ENCODE measurements around the gene ARHGAP22. TPM values are rescaled to one million over a fixed set of nuclear protein-coding genes. Genes with fewer than 3 reads are reported as not detected.
A peak's percentile ranks its signal among the peaks of the same experiment; 100 is the strongest.

Gene ARHGAP22
- polyA plus RNA-seq, 1 donor: 0.93 TPM

DNA sequence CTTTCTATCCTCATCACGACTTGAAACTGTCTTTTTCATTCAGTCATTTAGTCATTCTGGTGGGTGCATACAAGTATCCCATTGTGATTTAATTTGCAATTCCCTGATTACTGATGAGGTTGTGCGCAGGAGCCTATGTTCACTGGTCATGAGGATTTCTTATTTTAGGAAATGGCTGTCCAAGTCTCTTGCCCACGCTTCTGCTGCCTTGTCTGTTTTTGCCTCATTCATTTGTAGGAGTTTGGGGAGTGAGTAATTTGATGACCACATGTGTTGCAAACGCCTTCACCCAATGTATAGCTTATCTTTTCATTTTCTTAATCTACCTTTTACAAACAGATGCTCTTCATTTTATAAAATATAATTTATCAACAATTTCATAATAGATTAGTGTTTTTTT lies 127.3 kb downstream of the ARHGAP22 start:
- no peak for DNase-seq

DNA sequence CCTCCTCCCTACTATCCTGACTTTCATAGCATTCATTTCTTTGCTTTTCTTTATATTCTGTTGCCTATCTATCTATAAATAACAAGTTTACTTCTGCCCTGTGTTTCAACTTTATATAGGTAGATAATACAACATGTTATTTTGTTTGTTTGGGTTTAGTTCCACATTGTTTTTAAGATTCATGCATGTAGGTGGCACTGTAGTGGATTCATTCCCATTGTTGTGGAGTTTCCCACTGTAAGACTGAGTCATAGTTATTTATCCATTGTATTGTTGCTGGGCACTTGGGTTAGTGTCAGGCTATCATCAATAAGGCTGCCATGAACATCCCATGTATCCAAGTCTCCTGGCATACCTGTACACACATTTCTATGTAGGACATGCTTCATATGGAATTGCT lies 127.7 kb downstream of the ARHGAP22 start:
- DNase-seq: no peak

DNA sequence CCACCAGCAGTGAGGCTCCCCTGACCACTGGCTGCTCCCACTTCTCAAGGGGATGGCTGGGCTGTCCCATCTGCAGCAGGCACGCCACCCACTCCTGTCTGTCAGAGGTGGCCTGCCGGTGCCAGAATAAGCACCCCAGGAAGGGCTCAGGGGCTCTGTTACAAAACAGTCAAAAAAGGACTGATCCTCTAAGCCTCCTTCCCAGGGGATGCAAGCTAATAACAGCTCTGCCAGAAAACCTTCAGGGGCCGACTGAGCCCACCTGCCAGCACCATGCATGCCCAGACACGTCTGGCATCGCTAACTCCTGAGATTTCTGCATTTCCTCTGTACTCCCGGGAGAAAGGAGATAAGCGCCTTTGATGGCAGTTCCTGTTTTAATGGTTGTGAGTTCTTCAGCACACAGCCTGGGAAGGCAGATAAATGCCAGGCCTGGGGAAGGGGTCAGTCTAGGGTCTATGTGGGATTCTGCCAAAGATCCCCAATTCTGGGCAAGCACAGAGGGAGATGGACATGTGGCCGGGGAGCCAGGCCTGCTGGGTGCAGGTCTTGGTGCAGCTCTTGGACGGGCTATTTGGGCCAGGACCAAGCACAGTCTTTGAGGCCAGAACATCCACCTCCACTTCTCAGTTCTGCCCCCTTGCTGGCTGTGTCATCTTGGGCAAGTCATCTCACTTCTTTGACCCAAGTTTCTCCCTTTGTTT lies 128.4 kb downstream of the ARHGAP22 start:
- DNase-seq: no peak

DNA sequence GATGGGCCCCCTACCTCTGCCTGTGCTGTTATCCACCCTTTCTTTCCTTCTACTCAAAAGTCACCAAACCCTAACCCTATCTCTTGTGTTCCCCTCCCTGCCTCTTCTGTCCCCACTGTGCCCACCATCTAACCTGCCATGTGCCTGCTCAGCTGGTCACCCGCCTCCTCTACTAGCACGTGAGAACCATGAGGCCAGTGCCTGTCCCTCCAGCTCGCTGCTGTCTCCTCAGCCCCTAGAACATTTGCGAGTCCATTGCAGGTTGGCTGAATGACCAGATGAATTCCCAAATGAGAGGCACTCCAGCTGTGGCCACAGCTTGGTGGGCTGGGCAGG lies 129.0 kb downstream of the ARHGAP22 start:
- DNase-seq: no peak

DNA sequence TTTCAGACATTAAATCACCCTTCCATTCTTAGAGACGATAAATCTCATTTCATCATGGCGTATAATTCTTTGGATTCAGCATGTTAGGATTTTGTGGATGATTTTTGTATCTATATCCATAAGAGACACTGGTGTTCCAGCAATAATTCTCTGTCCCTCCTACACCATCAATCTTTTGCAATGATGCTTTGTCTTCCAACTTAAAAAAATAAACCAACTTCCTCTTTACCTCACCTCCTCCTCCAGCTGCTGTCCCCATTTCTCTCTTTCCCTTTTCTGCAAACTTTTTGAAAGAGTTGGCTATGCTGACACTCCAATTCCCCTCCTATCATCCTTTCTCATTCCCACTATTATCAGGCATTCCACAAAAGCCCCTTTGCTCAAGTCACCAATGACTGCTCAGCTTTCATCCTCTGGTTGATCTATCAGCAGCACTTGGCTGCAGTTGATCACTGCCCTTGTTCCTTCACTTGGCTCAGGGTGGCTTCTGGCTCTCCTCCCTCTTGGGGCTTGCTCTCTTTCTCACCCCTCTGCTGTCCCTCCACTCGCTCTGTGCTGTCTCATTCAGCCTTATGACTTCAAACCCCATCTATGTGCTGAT lies 130.0 kb downstream of the ARHGAP22 start:
- DNase-seq: no peak

DNA sequence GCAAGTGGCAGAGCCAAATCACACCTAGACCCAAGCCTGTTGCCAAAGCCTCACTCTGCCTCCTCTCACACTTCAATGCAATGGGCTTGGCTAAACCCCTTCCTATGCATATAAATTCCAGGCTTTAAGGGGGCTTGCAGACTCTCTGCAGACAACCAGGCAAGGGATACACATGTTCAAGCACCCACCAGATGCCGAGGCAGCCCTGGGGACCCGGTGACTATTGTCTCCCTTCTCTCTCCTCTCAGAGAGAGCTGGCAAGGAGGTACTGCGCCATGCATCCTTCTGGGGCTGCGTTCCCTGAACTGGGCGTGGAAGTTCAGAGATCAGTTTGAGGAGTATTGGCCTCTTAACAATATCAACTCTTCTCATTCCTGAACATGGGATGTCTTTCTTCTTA lies 131.2 kb downstream of the ARHGAP22 start:
- DNase-seq: no peak

DNA sequence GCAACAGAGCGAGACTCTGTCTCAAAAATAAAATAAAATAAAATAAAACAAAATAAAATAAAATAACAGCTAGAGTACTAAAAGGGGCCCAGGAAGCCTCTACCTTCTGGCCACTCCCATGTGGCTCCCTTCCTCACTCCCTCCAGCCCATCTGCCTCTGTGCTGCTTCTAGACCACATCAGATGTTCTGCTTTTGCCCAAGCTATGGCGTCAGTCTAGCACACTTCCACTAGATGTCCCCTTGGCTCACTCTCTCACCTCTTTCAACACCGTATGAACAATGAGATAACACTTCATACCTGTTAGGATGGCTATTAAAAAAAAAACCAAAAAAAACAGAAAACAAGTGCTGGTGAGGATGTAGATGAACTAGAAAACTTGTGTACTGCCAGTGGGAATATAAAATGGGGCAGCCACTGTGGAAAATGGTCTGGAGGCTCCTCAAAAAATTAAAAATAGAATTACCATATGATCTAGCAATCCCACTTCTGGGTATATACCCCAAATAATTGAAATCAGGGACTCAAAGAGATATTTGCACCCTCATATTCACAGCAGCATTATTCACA lies 132.3 kb downstream of the ARHGAP22 start:
- DNase-seq: no peak

DNA sequence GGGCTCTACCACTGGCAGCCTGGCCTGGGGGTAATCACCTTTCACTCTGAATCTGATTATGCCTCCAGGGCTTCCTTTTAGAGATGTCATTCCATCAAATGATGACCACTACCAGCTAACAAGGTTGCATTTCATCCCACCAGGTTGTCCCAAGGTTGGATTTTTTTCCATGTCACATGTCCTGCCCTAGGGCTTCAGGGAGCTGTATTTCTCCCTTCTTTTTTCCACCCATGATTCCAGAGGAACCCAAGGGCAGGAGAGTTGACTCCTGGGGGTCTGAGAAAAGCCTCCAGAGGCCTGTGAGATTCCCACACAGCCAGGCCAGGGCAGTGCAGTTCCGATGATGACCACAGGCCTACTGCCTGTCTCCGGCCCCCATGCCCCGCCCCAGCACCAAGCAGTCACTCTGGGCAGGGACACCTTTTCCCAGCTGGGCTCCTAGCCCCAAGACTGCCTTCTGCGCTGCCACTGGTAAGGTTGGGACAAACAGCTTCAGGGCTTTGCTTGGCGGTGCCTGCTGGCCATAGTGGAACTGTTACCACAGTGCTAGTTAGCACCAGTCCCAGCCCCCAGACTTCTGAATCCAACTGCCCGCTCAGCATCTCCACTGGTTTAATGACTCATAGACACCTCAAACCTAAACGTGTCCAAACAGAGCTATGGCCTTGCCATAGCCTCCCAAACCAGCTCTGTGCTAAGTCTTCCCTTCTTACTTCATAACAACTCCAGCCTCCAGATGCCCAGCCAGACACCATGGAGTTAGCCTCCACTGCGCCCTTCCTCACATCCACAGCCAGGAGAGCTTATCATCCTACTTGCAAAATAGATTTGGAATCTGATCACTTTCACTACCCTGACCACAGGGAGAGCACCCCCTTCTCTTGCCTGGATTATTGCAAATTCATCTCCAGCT lies 133.7 kb downstream of the ARHGAP22 start:
- no peak for DNase-seq

DNA sequence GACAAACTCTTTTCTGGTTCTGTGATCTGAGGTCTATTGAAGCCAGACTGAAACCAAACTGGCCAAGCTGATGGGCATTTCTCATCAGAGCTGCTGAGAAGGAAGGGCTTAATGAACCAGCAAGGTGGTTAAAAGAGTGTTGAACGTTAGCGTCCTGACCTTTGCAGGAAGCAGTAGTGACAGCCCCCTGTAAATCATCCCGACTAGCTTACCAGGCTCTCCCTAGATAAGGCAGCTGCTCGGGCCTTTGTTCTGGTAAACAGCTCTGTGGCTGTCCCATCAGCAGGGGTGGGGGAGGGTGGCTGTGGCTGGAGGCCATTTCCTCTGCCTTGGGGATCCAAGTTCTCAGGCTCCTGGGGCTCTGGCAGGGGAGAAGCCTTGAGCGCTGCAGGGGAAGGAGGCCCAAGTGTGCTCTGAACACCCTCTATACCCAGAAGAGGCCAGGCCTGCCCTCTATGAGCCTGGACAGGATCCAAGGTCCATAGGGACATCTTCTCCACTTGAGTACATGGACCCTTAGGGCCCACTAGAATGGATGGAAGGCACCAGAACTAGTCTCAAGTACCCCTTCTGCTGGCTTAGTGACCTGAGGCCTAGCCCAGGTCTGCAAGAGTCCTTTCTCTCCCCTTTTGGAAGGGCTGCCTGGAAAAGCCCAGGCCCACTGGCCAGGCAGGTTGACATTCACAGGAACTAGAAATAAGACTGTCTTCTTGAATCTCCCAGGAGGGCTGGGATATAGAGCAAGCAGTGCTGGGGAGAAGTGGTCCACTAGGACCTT lies 134.6 kb downstream of the ARHGAP22 start:
- DNase-seq: peak; percentile 74

DNA sequence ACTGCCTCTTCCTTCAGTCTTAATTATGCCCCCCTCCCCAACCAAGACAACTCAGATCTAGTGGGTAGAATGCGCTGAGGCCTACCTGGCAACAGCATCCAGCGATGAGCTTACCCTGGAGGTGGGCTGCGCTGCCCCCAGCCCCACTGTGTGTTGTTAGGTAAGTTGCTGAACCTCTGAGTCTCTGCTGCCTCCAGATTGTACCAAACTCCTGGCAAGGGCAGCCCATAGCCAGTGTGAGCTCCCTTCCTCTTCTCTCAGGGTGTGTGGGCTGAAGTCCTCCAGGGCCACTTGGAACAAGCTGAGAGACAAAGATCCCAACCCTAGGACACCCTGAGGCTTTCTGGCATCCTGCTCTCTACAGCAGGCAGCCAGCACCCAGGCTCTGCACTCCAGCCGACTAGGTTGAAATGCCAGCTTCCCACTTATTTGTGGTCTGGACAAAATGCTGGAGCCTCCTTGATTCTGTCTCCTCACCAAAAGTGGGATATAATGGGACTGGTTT lies 135.3 kb downstream of the ARHGAP22 start:
- DNase-seq: no peak

DNA sequence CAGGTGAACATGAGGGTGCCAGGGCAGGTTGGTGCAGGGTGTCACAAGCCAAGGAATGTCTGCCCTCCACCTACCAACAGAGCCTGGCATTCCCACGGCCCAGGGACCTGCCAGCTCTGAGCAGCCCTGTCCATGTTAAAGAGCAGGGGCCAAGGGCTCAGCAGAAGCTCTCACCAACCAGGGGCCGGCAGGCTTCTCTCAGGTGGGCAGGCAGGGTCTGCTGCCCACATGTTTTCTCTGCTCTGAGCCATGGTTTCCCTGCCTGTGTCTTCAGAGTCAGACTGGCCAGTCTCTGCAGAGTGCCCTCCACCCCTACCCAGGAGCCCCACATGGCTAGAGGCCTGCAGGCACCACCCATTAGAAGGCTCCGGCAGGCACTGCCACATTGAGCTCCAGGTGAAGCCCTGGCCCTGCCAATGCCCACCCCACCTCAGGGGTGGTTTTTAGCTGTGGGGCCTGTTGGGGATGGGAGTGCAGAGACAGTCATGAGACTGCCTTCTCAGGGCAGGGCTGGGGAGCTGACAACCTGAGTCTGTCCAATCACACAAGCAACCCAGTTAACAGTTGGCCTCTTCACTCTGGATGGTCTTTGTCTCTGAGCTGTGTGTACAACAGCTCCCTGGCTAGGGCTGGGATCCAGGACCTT lies 135.9 kb downstream of the ARHGAP22 start:
- no peak for DNase-seq

DNA sequence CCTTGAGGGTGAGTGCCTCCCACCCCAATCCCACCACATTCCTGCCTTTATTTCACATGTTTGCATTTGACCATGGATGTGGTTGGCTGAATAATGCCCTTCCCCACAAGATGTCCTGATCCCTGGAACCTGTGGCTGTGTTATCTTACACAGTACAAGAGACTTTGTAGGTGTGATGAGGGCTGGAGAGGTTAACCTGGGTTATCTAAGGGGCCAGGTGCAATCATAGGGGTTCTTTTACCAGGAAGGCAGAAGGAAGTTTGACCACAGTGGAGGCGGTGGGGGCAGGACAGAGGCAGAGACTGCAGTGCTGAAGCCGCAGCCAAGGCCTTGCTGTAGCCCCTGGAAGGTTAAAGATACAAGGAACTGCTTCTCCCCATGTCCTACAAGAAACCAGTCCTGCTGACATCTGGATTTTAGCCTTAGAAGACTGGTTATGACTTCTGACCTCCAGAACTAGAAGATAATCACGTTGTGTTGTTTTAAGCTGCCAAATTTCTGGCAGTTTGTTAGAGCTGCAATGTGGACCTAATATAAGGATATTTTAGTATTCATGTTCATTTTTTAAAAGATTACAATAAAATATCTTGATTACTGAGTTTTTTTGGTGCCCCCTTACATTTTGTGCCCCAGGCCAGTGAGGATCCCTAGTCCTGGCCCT lies 136.6 kb downstream of the ARHGAP22 start:
- no peak for DNase-seq

DNA sequence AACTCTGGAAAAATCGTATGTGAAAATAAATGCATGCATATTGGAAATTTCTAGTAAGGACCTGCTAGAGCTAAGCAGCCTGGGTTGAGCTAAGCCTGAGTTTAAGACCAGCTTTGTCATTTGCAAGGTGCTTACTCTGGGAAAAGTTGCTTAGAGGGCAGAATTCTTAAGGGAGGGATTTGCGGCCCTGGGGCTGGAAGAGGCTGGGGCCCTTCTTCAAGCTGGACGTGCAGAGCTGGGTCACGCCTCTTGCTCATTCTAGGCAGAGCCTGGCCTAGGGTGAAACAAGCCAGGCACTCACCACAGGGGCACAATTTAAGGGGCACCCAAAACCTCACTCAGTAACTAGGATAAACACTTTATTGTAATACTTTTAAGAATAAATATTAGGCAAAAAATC lies 137.2 kb downstream of the ARHGAP22 start:
- no peak for DNase-seq

DNA sequence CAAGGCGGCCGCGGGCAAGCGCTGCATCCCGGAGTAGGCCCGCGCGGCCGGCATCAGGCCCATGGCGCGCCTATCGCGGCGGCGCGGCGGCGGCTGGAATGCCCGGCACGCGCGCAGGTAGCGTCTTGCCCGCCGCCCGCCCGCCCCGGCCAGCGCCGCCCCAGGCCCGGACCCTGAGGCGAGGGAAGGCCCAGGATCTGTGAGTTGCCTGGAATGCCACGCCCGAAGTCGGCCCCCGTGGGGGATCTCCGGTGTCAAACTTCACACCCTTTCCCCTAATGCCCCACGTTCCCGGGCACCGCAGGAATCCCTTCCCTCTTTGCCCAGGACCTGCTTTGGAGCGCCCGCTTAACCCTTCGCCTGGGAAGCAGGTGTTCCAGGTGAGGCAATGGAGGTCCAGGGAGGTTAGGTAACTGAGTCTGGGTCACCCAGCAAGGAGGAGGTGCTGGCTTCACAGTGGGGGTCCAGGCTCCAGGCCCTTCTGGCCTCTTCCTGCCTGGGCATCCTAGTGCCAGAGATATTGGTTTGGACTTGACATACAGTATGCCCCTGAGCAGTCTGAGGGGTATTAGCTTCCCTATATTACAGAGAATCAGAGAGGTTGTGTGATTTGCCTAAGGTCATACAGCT lies 138.1 kb downstream of the ARHGAP22 start:
- no peak for DNase-seq

DNA sequence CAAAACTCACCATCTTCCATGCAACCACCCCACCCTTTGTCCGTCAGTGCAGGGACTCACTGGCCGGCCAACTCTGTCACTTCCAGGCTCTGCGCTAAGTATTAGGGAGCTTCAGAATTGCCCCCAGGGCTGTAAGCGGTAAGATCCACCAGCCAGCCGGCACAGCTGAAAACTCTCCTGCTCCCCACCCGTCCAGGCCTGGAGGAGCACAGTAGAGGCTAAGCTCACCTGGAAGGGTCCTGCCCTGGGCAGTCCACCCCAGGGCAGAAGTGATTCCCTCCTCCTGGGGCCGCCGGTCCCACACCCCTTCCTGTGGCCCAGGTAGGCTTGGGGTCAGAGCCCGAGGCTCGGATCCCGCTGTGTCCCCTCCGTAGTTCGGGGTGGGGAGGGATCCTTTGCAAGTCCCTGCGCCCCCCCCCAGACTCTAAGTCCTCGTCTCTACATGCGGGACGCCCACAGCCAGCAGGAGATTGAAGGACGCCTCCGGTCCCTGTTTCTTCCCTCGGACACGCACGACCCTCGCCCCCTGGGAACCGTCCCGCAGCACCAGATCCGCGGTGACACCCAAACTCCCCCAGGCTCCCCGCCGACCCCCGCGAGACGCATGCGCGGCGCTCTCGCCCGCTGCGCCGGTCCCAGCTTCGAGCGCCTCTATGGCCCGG lies 138.9 kb downstream of the ARHGAP22 start:
- DNase-seq: no peak

DNA sequence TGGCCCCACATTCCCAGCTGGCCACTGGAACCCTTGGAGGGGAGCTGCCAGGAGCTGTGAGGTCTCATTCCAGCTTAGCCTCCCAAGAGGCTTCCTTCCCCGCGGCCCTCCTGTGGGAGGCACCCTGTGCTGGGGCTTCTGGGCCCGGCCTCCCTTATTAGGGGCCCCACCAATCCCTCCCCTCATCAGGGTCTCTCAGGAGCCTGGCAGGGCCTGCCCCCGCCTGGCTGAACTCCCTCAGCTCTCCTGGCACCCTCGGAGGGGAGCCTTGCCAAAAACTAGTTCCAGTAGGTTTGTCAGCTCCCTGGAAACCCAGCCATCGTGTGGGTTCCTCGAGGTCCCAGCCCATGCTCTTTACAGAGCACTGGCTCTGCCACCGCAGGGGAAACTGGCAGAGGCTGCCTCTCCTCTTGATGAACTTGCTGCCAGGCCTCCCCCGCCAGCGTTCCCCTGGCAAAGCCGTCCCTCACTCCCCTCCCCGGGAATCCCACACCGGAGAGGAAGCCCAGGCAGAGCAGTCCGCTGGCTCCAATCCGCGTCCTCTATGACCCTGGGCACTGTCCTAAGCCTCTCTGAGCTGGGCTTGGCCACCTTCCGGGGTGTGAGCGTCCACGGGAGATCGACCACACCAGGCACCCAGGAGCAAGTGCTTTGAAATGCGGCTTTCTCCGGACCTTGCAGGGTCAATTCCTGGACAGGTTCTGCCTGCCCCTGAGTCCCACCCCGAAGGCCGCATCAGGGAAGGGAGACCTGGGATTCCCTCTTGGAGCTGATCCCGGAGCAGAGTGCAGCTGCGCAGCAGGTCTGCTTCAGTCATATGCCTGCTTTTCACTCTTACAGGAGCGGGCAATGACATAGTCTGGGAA lies 139.8 kb downstream of the ARHGAP22 start:
- no peak for DNase-seq

DNA sequence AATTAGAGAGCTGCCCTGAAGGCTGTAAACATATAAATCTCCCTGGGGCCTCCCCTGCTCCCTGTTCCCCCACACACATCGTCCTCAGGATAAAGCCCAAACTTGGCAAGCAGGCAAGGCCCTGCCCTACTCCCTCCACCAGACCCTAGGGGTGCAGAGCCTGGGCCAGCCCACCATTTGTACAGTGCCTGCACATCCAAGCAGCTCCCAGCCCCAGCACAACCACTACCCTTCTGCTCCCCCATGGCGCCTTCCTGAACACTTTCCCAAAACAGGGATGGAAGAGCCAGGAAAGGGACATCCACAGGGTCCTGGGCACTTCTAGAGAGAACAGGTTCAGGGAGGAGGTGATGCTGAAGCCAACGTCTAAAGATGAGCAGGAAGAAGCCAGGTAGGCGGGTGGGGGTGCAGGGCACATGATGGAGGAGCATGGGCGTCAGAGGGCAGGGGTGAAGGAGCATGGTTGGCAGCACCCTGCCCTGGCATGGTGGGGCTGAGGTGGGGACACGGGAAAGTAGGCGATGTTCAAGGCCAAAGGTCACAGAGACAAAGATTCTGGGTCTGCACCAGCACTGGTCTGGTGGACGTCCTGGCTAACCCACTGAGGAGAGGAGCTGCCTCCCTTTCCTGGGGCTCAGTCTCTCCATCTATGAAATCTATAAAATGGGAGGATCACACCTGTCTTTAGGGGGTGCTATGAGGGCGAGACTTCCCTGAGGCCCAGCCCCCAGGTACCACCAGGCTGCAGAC lies 140.6 kb downstream of the ARHGAP22 start:
- DNase-seq: no peak
